ENCODE results near the gene CPN1.

Gene CPN1

GRCh38 chr10:99995269-99995668 lies 86.4 kb downstream of the CPN1 start:
- no peak for DNase-seq

DNA sequence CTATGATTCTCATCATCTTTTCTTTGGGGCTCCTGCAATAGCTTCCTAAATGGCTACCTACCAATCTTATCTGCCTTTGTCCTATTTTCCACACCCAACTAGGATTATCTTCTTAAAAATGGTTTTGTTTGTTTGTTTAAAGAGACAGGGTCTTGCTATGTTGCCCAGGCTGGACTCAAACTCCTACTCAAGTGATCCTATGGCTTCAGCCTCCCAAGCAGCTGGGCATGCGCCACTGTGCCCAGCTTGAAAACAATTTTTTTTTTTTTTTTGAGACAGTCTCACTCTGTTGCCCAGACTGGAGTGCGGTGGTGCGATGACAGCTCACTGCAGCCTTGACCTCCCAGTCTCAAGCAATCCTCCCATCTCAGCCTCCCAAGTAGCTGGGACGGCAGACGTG lies 86.9 kb downstream of the CPN1 start:
- DNase-seq = no peak

GRCh38 chr10:99993701-99994689 lies 87.7 kb downstream of the CPN1 start:
- DNase-seq = no peak
